DMS 273 (cell line): ENCODE measurements around the gene NHSL2.

Experiments
- DNase-seq: peaks from one replicate; lab custom pipeline; 2025; ENCODE audit not compliant: unreplicated experiment; lab: John Stamatoyannopoulos, UW

The NHSL2 gene

DNA sequence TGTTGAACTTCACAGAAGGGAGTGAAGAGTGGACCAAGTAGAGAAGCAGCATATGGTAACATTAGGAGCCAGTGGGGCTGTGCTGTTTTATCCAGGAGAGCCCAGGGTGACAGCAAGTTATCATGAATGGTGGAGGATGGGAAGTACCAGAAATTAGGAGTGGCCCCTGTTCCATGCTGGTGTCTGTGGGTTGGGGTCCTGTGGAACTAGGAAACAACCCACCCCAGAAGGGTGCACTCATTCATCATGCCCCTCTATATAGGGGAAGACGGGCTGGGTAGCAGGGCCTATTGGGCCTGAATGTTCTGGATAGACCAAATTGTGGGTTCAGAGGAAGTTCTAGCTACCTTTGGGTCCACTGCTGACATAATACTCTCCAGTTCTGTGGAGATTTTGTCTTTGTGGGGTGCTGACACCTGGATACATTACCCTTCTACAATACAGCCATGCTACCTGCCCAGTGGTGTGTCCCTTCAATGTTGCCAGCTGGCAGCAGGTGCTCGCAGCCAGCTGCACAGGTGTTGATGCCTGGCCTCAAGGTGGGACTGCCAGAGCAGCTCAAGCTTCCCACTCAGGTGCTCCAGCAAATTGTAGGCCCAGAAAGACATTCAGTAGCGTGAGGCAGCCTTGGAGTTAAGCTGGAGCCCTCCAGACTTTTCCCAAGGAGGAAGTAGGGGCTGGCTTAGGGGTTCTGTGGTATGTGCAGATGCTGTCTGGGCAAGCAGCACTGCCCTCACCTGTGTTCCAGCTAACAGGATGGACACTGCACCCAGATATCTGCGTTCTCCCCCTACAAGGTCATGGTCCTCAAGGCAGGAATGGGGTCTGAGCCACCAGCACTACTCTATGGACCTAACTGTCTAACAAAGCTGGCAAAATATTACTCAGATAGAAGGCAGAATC is 106.5 kb downstream of the NHSL2 start:
- no peak for DNase-seq

DNA sequence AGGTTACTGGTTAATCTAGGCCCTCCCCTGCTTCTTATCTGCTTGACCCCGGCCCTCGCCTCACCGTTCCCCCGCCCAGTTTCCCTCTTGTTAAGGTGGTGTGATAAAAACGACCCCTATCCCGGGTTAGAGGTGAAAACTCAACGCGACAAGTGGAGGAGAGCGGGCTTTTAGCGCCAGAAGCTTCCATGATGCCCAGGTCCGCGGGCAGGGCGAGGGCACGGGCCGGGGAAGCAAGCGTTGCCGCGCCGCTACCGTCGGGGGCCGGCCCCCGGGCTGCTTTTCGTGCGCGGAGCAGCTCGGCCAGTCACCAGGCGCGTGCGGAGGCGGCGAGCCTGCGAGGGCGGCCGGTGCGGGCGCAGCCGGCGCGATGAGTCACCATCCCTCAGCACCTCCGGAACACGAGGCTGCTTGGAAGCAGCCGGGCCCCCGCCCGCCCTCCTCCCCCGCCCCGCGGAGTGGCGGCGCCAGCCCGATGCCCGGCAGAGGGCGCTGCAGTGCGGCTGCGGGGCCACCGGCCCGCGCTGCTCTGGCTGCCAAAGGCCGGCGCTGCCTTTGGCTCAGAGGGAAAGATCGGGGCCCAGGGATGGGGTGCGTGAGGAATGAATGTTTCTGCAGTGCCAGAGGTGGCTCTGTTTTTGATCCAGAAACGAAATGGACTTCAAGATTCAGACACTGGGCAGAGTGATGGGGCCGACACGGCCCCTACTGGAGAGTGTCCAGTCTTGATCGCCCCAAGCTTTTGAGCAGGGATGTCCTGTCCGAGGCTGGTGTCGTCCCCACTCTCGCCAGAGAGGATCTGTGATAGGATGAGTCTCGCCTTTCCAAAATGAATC is 107.8 kb downstream of the NHSL2 start:
- DNase-seq: peak; percentile 95

DNA sequence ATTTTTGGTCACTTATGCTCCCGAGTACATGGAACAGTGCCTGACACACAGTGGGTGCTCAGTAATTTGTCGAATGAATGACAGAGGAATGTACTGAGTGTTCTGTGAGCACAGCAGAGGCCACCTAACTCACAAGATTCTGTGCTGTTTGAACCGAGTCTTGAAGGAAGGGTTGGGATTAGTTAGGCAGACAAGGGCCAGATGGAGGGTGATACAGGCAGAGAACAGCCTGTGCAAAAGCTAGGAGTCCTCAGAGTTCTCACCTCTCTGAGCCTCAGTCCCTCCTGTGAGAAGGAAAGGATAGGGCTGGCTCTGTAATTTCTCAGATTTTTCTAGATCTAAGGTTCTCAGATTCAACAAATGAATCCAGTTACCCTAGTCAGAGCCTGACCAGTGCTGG is 108.8 kb downstream of the NHSL2 start:
- DNase-seq: peak; percentile 34

DNA sequence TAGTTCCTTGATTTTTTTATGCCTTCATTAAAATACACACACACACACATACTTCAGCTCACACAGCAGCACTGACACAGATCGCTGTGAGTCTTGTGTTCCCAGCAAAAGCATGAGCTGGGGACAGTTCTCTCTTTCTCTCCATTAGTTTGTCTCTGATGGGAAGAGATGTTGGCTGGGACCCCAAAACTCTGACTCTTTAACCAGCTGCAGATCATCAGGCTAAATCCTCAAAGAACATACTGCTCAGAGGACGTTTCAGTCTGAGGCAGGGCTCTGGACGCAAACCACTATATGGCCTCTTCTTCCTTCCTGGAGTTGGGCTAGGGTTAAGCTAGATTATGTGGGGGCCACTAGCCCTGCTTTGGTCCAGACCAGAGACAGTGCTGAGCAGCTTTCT is 109.6 kb downstream of the NHSL2 start:
- no peak for DNase-seq

DNA sequence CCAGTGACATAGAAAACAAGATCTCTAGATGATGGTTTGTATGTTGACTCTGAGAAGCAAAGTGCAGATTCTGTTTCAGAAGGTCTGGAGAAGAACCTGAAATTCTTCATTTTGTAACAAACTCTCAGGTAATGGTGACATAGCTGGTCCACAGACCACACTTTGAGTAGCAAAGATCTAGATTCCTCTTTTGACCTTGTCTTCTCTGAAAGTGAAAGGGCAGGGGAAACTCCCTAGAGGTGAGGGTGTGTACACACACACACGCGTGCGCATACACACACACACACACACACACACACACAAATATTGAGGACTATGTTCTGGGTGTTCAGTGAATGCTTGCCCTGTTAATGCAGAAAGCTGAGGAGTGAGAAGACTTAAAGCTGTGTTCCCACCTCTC is 110.1 kb downstream of the NHSL2 start:
- DNase-seq: no peak

DNA sequence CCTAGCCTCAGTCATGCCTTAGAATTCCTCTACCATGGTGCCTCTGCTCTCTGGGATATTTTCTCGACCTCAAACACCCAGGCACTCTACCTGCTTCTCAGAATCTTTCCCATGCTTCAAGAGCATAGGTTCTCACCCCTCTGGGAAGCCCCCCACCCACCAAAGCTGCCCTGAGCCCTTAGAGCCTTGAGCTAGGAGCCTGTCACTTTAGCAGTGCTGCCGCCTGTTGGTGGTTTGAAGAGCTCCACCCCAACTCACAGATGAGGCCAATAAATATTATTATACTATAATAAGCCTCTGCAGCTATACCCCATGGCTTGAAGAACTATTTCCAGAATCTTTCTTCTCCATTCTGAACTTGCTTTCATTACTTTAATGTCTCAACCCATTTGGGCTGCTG is 111.3 kb downstream of the NHSL2 start:
- peak; percentile 63 for DNase-seq

DNA sequence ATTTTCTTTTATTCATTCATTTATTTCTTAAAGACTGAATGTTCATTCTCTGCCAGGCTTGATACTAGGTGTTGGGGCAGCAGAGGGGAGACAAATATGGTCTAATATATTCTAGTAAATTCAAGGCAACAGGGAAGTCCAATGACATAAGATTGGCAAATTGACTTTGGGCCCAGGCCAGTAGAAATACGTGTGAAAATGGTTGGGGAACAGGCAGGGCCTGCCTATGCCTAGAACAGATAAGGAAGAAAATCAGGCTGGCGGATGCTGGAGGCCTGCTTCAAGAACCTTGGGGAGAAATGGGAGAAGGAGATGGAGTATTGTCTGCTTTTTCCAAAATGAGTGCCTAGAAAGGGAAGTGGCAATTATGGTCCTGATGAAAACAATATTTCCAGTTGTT is 112.4 kb downstream of the NHSL2 start:
- DNase-seq: no peak

DNA sequence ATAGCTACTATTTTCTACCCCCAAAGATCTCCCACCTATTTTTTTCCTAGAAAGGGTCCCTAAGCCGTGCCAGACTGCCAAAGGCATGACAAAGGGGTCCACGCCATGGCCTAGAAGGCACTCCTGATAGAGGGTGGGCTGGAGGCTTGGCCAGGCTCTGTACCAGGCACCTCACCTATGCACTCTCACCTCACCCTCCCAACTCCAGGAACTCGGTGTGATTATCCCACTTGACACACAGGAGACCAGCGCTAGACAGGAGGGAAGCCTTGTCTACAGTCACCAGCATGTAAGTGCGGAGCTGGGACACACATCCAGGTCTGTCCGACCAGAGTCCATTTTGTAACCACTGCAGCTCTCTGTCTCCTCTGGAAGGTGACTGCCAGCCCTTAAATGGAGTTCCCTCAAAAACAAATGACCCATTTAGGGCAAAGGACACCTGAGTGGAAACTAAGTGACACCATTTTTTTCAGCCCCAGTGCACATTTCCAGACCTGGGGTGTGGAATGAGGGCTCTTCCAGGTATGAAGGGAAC is 114.7 kb downstream of the NHSL2 start:
- no peak for DNase-seq

DNA sequence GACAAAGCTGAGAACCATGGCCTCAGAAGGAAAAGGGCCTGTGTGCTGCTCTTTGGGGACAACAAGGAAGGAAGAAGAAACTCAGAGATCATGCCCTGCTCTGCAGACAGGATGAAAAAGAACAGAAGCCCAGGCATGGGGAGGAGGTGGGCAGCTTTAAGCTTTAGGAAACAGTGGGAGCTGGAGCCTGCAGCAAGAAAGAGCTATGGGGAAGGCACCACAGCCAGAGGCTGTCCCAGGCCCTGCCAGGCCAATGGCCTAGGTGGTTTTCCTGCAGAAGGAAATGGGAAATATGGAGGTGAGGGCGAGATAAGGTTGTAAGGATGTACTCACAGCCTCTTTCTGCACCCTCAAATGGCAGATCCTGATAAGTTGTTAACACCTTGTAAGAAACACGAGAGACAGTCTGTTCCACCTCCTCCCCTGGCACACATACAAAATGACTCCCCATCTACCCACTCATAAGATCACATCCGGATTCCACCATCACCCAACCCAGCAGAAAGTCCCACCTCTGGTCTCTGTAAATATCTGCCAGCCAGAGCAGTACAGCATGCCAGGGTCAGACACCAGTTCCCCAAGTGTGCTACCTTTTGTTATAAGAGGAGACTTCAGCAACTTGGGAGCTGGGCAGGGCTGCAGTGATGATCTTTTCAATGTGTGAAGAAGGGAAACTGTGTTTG is 115.8 kb downstream of the NHSL2 start:
- no peak for DNase-seq

DNA sequence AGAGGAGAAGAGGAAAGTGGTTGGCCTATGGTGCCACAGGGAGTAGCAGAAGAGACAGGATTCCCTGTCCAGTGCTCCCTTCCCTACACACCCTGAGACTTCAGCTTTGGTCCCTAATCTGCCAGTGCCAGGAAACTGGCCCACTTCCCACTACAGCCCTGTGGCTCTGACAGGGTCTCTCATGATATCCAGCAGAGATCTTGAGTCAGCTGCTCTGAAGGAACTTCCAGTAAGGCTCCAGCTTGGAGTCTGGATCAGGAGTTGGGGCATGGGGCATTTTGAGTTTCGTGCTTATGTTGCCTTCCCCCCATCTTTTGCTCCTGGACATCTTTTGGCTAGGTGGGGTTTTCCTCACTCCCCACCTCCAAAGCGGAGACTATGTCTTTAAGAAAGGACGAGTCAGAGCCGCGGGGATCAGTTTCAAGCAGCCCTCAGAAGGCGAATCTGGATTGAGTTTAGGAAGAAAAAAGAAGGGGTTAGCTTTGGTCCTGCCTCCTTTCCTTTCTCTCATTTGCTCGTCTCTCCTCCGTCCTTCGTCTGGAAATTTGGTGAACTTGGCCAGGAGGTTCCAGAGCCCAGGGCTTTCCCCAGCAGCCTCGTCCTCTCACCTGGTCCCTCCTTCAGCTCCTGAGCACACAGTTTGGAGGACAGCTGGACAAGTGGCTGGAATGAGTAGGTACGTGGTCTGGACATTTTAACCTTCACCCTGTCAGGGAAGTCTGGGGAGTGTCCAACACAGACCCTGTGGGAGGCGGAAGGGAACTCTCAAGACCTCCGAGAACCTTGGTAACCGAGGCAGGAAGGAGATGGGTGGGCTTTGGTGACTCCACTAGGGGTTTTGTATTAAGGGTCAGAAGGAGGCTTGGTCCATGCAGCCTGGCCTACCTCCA is 116.6 kb downstream of the NHSL2 start:
- DNase-seq: no peak

DNA sequence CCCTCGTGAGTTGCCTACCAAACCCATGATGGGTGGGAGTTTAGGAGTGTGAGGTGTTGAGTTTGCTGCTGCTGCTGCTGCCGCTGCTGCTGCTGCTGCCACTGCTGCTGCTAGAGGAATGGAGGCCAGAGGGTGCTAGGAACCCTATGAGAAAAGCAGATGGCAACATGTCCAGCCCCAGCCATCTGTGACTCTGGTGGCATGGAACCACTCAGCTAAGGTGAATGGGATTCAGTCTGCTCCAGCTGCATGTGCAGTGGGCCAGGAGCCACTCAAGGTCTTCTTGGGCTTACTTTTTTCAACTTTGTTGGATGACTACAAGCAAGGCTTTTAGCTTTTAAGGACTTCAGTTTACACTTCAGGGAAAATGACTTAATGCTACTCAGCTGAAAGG is 117.3 kb downstream of the NHSL2 start:
- DNase-seq: peak; percentile 41

DNA sequence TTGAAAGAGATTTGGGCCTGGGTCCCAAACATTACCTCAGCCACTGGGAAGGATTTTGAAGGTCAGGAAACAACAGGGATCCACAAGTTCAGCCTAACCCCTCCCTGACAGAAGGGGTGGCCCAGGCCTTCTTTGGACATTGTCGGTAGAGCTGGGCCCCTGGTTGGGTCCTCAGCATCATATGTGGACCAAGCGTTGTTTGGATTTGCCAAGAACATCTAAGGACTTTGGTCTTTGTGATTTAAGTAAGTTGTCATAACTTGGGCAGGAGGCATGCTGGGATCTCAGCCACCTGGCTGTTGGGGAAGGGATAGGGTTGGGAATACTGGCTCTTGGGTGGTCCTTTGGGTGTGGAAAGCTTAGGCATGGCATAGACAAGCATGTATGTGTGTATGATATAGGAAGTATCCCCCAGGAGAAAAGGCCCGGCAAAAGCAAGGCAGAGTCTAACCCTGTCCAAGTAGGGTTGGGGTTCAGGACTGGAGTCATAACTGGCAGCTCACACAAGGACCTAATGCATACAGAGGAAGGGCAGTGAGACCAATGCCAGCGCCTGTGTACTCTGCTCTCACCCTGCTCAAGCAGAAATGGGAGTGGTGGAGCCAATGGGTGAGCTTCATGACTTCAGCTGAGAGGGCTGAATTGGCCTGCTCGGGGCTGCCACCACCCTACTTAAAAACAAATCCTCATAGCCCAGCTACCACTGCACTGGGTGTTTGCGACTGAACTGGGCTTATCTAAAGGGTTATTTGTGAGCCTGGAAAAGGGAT is 118.2 kb downstream of the NHSL2 start:
- no peak for DNase-seq

DNA sequence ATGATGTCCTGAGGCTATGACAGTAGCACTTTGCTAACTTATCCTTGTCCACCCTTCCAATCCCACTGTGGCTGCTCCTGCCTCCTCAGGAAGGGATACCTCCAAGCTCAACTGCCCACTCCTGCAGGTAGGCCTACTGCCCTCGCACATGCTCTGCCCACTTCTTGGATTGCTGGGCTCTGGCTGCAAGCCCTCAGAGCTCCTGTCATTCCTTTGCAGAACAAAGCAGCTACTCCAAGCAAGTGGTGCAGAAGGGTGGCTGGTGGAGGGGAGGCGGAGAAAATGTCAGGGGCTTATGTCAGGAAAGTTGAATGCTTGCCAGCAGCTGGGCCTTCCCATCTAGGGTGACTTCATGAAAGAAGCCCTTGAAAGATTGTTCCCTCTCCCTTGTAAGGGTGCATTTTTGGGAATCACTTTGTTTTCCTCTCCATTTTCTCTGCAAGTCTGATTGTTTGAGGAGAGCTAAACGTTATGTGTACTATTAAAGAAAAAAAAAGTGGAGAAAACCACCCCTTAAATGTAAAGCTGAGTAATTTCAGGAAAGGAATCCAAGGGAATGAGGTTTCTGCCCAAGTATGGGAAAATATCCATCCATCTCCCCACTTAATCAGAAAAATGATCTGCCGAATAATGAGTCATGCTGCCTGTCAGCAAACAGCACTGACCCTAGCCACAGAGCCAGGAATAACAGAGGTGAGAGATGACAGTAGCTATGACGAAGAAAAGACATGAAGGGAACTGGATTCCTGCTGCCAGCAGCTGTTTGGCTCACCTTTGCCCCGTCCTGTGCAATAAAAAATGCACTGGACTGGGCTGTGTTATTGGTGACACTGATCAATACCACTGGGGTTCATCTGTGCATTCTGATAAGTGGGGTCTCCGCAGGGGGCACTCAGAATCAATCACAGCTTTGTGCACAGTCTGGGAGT is 119.1 kb downstream of the NHSL2 start:
- DNase-seq: peak; percentile 57

DNA sequence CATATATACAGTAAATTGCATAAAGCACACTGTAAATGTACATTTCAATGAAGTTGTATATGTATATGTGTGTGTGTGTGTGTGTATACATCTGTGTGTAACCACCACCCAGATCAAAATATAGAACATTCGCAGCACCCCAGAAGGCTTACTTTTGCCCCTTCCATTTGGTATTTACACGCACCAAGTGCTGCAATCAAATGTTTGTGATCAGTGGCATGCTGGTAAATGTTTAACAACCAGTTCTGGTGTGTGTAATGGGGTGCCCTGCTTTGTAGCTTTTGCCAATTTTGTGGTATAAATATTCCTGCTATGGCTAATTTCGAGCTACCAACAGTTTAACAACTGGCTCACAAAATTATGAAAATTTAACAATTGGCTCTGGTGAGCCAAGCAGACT is 119.8 kb downstream of the NHSL2 start:
- no peak for DNase-seq

DNA sequence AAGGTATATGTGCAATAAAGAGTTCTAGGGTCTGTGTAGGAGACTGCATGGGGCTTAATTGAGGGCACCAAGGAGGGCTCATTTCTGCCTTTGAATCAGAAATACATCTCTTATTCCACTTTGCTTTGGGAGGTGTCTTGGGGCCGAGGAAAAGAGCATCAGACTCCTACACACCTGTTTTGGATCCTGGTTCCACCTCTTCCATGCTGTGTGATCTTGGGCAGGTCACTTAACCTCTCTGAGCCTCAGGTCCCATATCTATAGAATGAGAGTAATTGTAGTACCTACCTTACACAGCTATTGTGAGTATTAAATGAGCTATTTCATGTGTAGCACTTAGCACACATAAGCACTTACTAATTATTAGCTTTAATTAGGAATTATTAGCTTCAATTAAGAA is 120.5 kb downstream of the NHSL2 start:
- DNase-seq: no peak

DNA sequence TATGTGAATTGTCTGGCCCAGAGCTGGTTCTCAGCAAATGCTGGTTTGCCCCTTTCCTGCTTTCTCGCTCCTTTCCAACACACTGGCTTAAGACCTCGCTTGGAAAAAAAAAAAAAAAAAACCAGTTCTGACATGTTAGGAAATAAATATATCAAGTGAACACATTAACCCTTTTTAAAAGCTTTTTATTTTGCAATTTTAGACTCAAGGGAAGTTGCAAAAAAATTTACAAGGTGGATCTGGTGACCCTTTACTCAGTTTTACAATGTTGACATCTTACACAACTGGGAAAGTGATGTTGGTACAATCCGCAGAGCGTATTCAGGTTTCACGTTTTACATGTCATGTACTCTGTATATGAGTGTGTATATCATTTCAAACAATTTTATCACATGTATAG is 121.0 kb downstream of the NHSL2 start:
- no peak for DNase-seq

DNA sequence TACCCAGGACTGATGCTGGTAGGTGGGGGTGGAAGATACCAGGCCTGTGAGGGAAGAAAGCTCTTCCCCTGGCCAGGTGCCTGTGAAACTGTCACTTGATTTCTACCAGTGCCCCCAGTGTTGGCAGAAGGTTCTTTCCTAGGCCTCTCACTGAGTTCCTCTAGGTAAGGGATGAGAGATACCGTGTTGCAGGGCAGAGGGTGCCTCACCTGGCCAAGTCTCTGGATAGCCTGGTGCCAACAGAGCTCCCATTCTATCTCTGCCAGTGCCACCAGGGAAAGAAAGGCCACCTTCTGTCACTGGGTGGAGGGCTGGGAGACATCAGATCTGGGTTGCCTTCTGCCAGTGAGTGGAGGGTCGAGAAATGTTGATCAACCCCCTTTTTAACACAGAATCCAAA is 127.0 kb downstream of the NHSL2 start:
- no peak for DNase-seq

DNA sequence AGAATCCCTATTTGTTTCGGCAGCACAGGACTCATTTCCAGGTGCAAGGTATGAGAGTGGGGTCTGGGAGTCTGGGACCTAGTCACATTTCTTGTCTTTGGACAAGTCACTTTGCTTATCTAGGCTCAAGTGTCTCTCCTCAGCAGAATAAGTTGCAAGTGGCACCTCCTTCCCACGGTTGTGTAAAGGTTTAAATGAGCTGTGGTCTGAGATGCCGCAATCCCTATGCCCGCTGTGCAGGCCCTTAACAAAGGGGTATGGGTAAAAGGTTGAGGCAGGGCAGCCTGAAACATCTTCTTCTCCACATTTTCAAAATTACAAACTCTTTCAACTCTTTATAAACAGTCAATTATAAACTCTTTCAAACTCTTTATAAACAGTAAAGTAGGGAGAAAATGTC is 127.4 kb downstream of the NHSL2 start:
- no peak for DNase-seq

DNA sequence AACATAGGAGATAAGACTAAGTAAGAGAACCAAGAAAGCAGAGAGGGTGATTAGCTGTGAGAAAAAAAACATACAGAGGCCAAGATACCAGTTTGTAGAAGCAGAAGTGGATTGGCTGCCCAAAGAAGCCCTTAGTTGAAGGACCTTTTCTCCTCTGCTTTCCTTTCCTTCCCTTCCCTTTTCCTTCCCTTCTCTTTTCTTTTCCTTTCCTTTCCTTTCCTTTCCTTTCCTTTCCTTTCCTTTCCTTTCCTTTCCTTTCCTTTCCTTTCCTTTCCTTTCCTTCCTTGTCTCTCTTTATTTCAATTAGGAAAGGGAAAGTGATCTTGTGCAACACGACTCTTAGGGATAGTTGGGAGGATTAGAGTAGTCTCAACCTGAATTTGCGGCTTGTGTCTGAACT is 128.2 kb downstream of the NHSL2 start:
- DNase-seq: no peak
